A673 (cell line): ENCODE measurements around the gene PIGN. TPM values are rescaled to one million over a fixed set of nuclear protein-coding genes. Genes with fewer than 3 reads are reported as not detected.

ENCODE experiments used
- BruUV-seq: library from RNA; stranded (reverse); fragments of 400-500 nt; replicated peaks from 2 replicates; lab custom pipeline; 2021; lab: Mats Ljungman, UMichigan
- CTCF ChIA-PET: fragments of 300-600 bp; sonication (Branson Sonifier 250); formaldehyde crosslinking; loops from one replicate; lab custom pipeline; 2022; ENCODE audit warnings: antibody characterized with exemption; lab: Charles Lee
- POLR2A ChIA-PET: fragments of 300-600 bp; sonication (Branson Sonifier 250); formaldehyde crosslinking; loops from one replicate; lab custom pipeline; 2022; ENCODE audit warnings: antibody characterized with exemption; ENCODE audit not compliant: low non-redundant PET; lab: Charles Lee
- DNase-seq: peaks from one replicate; pipeline ENCODE4 v3.0.0-alpha.2; 2015; ENCODE audit warnings: low spot score
- H3K27ac ChIP-seq: fragments of 200-600 bp; sonication (generic); 2 replicates; pipeline ENCODE4 v1.5.1; 2016; ENCODE audit warnings: mixed run types, low read depth, mild to moderate bottlenecking, mixed read lengths, antibody characterized with exemption, low read length; ENCODE audit not compliant: poor library complexity, severe bottlenecking
- H3K27me3 ChIP-seq: fragments of 200-600 bp; sonication (generic); replicated peaks from 2 replicates; pipeline ENCODE4 v1.6.1; 2017; ENCODE audit warnings: mixed run types, low read depth, mild to moderate bottlenecking, mixed read lengths, antibody characterized with exemption, low read length; ENCODE audit not compliant: insufficient read depth, poor library complexity
- H3K36me3 ChIP-seq: fragments of 200-600 bp; sonication (generic); 2 replicates; pipeline ENCODE4 v1.6.1; 2016; ENCODE audit warnings: mixed run types, mild to moderate bottlenecking, mixed read lengths, antibody characterized with exemption, low read length; ENCODE audit not compliant: insufficient read depth, poor library complexity, severe bottlenecking
- H3K4me1 ChIP-seq: fragments of 200-600 bp; sonication (generic); 2 replicates; pipeline ENCODE4 v1.6.1; 2017; ENCODE audit warnings: mixed run types, mild to moderate bottlenecking, mixed read lengths, antibody characterized with exemption, low read length; ENCODE audit not compliant: insufficient read depth, poor library complexity, severe bottlenecking
- H3K4me3 ChIP-seq: fragments of 200-600 bp; sonication (generic); 2 replicates; pipeline ENCODE4 v1.5.1; 2016; ENCODE audit warnings: low read depth, mixed run types, mild to moderate bottlenecking, mixed read lengths, low read length; ENCODE audit not compliant: poor library complexity, severe bottlenecking
- H3K9me3 ChIP-seq: fragments of 200-600 bp; sonication (generic); 2 replicates; pipeline ENCODE4 v1.6.1; 2016; ENCODE audit warnings: mixed run types, low read depth, mild to moderate bottlenecking, mixed read lengths, antibody characterized with exemption, low read length; ENCODE audit not compliant: poor library complexity, severe bottlenecking
- CTCF ChIP-seq: fragments of 300-800, 200-600 bp; sonication (generic); conservative IDR thresholded peaks from 2 replicates; pipeline ENCODE4 v1.5.1; 2017; ENCODE audit warnings: low read depth, mild to moderate bottlenecking, antibody characterized with exemption, low read length, moderate library complexity, mixed read lengths
- EZH2 ChIP-seq: fragments of 200-600 bp; sonication (generic); IDR thresholded peaks from 2 replicates; pipeline ENCODE4 v1.6.1; 2017; ENCODE audit warnings: borderline replicate concordance, low read depth, mild to moderate bottlenecking, mixed read lengths, antibody characterized with exemption, low read length; ENCODE audit not compliant: poor library complexity, severe bottlenecking
- intact Hi-C: fragments of 100-400 bp; cut with micrococcal nuclease; formaldehyde crosslinking; loops from one replicate; pipeline ENCODE4 v1.10.0; 2022; ENCODE audit not compliant: unreplicated experiment
- total RNA-seq: library from RNA; stranded (reverse); gene quantifications from 2 replicates; pipeline ENCODE4 v1.2.3, GENCODE V29; 2021

Gene PIGN
- total RNA-seq, 1 experiment from 2014 or later, result 23.8 TPM

GRCh38 chr18:62189208-62189607 lies 2.4 kb upstream of the PIGN start:
- Histone ChIP-seq H3K9me3 (peaks cover 5% of the 10 kb centered on the region), H3K27me3 (no peaks in the 10 kb centered on the region), H3K4me1 (peaks cover 18% of the 10 kb centered on the region), H3K36me3 (no peaks in the 10 kb centered on the region), H3K27ac (no peak overlapping the region), H3K4me3 (peak overlapping the region; percentile 98)
- intact Hi-C loops, result loop anchor here (5.0 kb wide), 1 partner anchor 528 kb away; the partner anchor contains the start of gene PHLPP1
- DNase-seq, result no peak
- ChIA-PET POLR2A (no interaction called here), CTCF (no interaction called here)
- BruUV-seq, result no TSS peak
- TF ChIP-seq EZH2 (no peak), CTCF (no peak)

- BruUV-seq, result no TSS peak
- Histone ChIP-seq H3K4me3 (peak overlapping the region; percentile 98), H3K27ac (peak overlapping the region; percentile 74), H3K9me3 (peaks cover 5% of the 10 kb centered on the region), H3K4me1 (peaks cover 18% of the 10 kb centered on the region), H3K27me3 (no peaks in the 10 kb centered on the region), H3K36me3 (no peaks in the 10 kb centered on the region)
- 0 out of 2 replicates have a peak, but pooled peaks have one; percentile 19 for TF ChIP-seq CTCF
- no peak for TF ChIP-seq EZH2
- DNase-seq, result peak; percentile 42
- intact Hi-C loops, result loop anchor here (5.0 kb wide), 1 partner anchor 529 kb away; the partner anchor contains the start of gene PHLPP1
- CTCF ChIA-PET, result no interaction called here
- POLR2A ChIA-PET, result interaction anchor here (0.5 kb wide), 1 partner anchor 759 kb away, joined by 3 read pairs; no protein-coding TSS in a partner anchor
Observed at GRCh38 chr18:62187543-62188510, 971 bp upstream of the PIGN start.

- intact Hi-C loops, result loop anchor here (5.0 kb wide), 1 partner anchor 531 kb away; the partner anchor contains the start of gene PHLPP1
- Histone ChIP-seq H3K9me3 (no peaks in the 10 kb centered on the region), H3K4me1 (peaks cover 18% of the 10 kb centered on the region), H3K4me3 (peak overlapping the region; percentile 98), H3K27ac (peak overlapping the region; percentile 71), H3K27me3 (no peaks in the 10 kb centered on the region), H3K36me3 (no peaks in the 10 kb centered on the region)
- POLR2A ChIA-PET, result no interaction called here
- TF ChIP-seq CTCF (no peak), EZH2 (no peak)
- CTCF ChIA-PET, result interaction anchor here (0.7 kb wide), 1 partner anchor 12 kb away, joined by 6 read pairs; no protein-coding TSS in a partner anchor
- TSS peak; percentile 69 for BruUV-seq
- DNase-seq, result peak; percentile 74
Observed at GRCh38 chr18:62186499-62186773, 420 bp downstream of the PIGN start.
